Mesenchymal stem cell (in vitro differentiated cells and primary cell): Measurements from ENCODE around the gene EFHC2.

Experiments
- DNase-seq: peaks from one replicate; pipeline ENCODE4 v3.0.0-alpha.2; 2013
- H2AFZ ChIP-seq: one replicate; pipeline ENCODE4 v1.6.1; 2013; ENCODE audit warnings: low read depth, mild to moderate bottlenecking, control low read depth, inconsistent platforms, low read length, moderate library complexity
- H2AK5ac ChIP-seq: 2 replicates; pipeline ENCODE4 v1.6.1; 2013; ENCODE audit warnings: low read length, moderate library complexity, mild to moderate bottlenecking, inconsistent platforms; ENCODE audit not compliant: severe bottlenecking
- H2BK120ac ChIP-seq: one replicate; pipeline ENCODE4 v1.6.1; 2013; ENCODE audit warnings: low read depth, mild to moderate bottlenecking, inconsistent platforms, low read length, moderate library complexity
- H2BK12ac ChIP-seq, 2 experiments: one replicate each; pipeline ENCODE4 v1.6.1; 2013; ENCODE audit warnings: inconsistent platforms in 2 of 2, low read length in 2 of 2, mild to moderate bottlenecking in 2 of 2, moderate library complexity in 2 of 2, control low read depth in 1 of 2
- H2BK15ac ChIP-seq: one replicate; pipeline ENCODE4 v1.6.1; 2013; ENCODE audit warnings: mild to moderate bottlenecking, low read depth, inconsistent platforms; ENCODE audit not compliant: poor library complexity, severe bottlenecking
- H2BK5ac ChIP-seq: 2 replicates; pipeline ENCODE4 v1.6.1; 2013; ENCODE audit warnings: low read depth, mild to moderate bottlenecking, low read length, control low read depth, inconsistent platforms; ENCODE audit not compliant: poor library complexity, severe bottlenecking
- H3K14ac ChIP-seq, 2 experiments: one replicate each; pipeline ENCODE4 v1.6.1; 2013; ENCODE audit warnings: inconsistent platforms in 2 of 2, low read length in 2 of 2, control low read depth in 1 of 2, mild to moderate bottlenecking in 1 of 2, moderate library complexity in 1 of 2
- H3K18ac ChIP-seq, 2 experiments: one replicate each; pipeline ENCODE4 v1.6.1; 2013; ENCODE audit warnings: inconsistent platforms in 2 of 2, low read length in 2 of 2, control low read depth in 1 of 2, low read depth in 1 of 2, mild to moderate bottlenecking in 1 of 2
- H3K23ac ChIP-seq, 2 experiments: one replicate each; pipeline ENCODE4 v1.6.1; 2013; ENCODE audit warnings: inconsistent platforms in 2 of 2, low read length in 2 of 2, mild to moderate bottlenecking in 2 of 2, moderate library complexity in 2 of 2, control low read depth in 1 of 2
- H3K27ac ChIP-seq: 2 replicates; pipeline ENCODE4 v1.5.1; 2013; ENCODE audit warnings: mild to moderate bottlenecking, moderate library complexity, low read length, control low read depth, inconsistent platforms; ENCODE audit not compliant: poor library complexity, severe bottlenecking
- H3K27me3 ChIP-seq, 2 experiments: 2 replicates each; pipeline versions ENCODE4 v1.6.1 to v1.7.0; 2013; ENCODE audit warnings: low read length in 2 of 2, mild to moderate bottlenecking in 2 of 2, moderate library complexity in 2 of 2, control low read depth in 1 of 2, inconsistent platforms in 1 of 2; ENCODE audit not compliant: control insufficient read depth in 1 of 2, insufficient read depth in 1 of 2
- H3K36me3 ChIP-seq, 2 experiments: 2 replicates each; pipeline versions ENCODE4 v1.6.1 to v1.7.0; 2013; ENCODE audit warnings: low read length in 2 of 2, control low read depth in 1 of 2, inconsistent platforms in 1 of 2, low read depth in 1 of 2, mild to moderate bottlenecking in 1 of 2; ENCODE audit not compliant: insufficient read depth in 2 of 2, control insufficient read depth in 1 of 2
- H3K4ac ChIP-seq, 2 experiments: one replicate each; pipeline ENCODE4 v1.6.1; 2013; ENCODE audit warnings: inconsistent platforms in 2 of 2, low read length in 2 of 2, mild to moderate bottlenecking in 2 of 2, moderate library complexity in 2 of 2, control low read depth in 1 of 2, low read depth in 1 of 2
- H3K4me1 ChIP-seq: 2 replicates; pipeline ENCODE4 v1.6.1; 2013; ENCODE audit warnings: low read depth, low read length, control low read depth; ENCODE audit not compliant: control insufficient read depth, insufficient read depth
- H3K4me2 ChIP-seq: 2 replicates; pipeline ENCODE4 v1.6.1; 2013; ENCODE audit warnings: low read length, mild to moderate bottlenecking, inconsistent platforms; ENCODE audit not compliant: poor library complexity, severe bottlenecking
- H3K4me3 ChIP-seq, 2 experiments: 2 replicates each; pipeline versions ENCODE4 v1.5.1 to v1.7.0; 2013; ENCODE audit warnings: low read length in 2 of 2, mild to moderate bottlenecking in 2 of 2, control low read depth in 1 of 2, low read depth in 1 of 2; ENCODE audit not compliant: insufficient read depth in 1 of 2
- H3K79me1 ChIP-seq: replicated peaks from 2 replicates; pipeline ENCODE4 v1.6.1; 2013; ENCODE audit warnings: mild to moderate bottlenecking, control low read depth, low read length, inconsistent platforms; ENCODE audit not compliant: poor library complexity, severe bottlenecking
- H3K9ac ChIP-seq: 2 replicates; pipeline ENCODE4 v1.7.0; 2013; ENCODE audit warnings: mild to moderate bottlenecking, low read length, moderate library complexity
- H3K9me3 ChIP-seq: 2 replicates; pipeline ENCODE4 v1.7.0; 2013; ENCODE audit warnings: mild to moderate bottlenecking, low read length; ENCODE audit not compliant: control insufficient read depth
- H4K8ac ChIP-seq: one replicate; pipeline ENCODE4 v1.6.1; 2013; ENCODE audit warnings: inconsistent platforms, mild to moderate bottlenecking, low read length, moderate library complexity
- H4K91ac ChIP-seq: one replicate; pipeline ENCODE4 v1.6.1; 2013; ENCODE audit warnings: mild to moderate bottlenecking, low read length, inconsistent platforms
- WGBS: methylation state at CpG from one replicate; pipeline ENCODE4 v1.1.7; 2013; ENCODE audit warnings: mixed read lengths; 5-methylcytosine and 5-hydroxymethylcytosine counted together

The EFHC2 gene

GRCh38 chrX:44223150-44223549 is 120.3 kb downstream of the EFHC2 start:
- H2BK120ac ChIP-seq = no peak overlapping the region
- H3K9me3 ChIP-seq = no peaks in the 10 kb centered on the region
- H2BK15ac ChIP-seq = no peak overlapping the region
- H3K4me3 ChIP-seq = no peak overlapping the region
- H2BK12ac ChIP-seq = no peak overlapping the region
- no peak overlapping the region for H3K9ac ChIP-seq
- 90% methylated on average over 2 of the region's 2 CpGs for WGBS
- H3K27me3 ChIP-seq = peaks cover 0 to 6% of the 10 kb centered on the region in 2 experiments
- peak; percentile 15 for DNase-seq
- no peak overlapping the region for H3K27ac ChIP-seq
- H3K79me1 ChIP-seq = no peaks in the 10 kb centered on the region
- H4K8ac ChIP-seq = no peak overlapping the region
- no peaks in the 10 kb centered on the region for H3K36me3 ChIP-seq
- H2BK5ac ChIP-seq = no peak overlapping the region
- H3K23ac ChIP-seq = no peak overlapping the region
- H3K4me1 ChIP-seq = no peaks in the 10 kb centered on the region
- H2AFZ ChIP-seq = no peak overlapping the region
- H3K4ac ChIP-seq = no peak overlapping the region
- no peak overlapping the region for H3K14ac ChIP-seq
- H2AK5ac ChIP-seq = no peak overlapping the region
- no peak overlapping the region for H3K18ac ChIP-seq
- no peak overlapping the region for H3K4me2 ChIP-seq
- no peak overlapping the region for H4K91ac ChIP-seq

- Histone ChIP-seq H2BK120ac (no peak overlapping the region), H2BK15ac (no peak overlapping the region), H3K18ac (no peak overlapping the region), H3K4me3 (no peak overlapping the region), H4K8ac (no peak overlapping the region), H2AFZ (no peak overlapping the region), H3K14ac (no peak overlapping the region), H3K23ac (no peak overlapping the region), H3K4ac (no peak overlapping the region), H3K4me1 (no peaks in the 10 kb centered on the region), H3K27me3 (no peaks in the 10 kb centered on the region), H3K36me3 (no peaks in the 10 kb centered on the region), H3K79me1 (no peaks in the 10 kb centered on the region), H3K9ac (no peak overlapping the region), H3K9me3 (no peaks in the 10 kb centered on the region), H2AK5ac (no peak overlapping the region), H3K4me2 (no peak overlapping the region), H3K27ac (no peak overlapping the region), H2BK12ac (no peak overlapping the region), H4K91ac (no peak overlapping the region), H2BK5ac (no peak overlapping the region)
- no peak for DNase-seq
- no CpG with 5 or more reads among the region's 3 CpGs for WGBS
Measured at GRCh38 chrX:44218465-44218864, 125.0 kb downstream of the EFHC2 start.

- H3K27ac ChIP-seq = no peak overlapping the region
- no peak overlapping the region for H2BK120ac ChIP-seq
- no peak overlapping the region for H3K4me2 ChIP-seq
- DNase-seq = no peak
- H2AK5ac ChIP-seq = no peak overlapping the region
- no peaks in the 10 kb centered on the region for H3K9me3 ChIP-seq
- H3K4ac ChIP-seq = no peak overlapping the region
- no peak overlapping the region for H4K8ac ChIP-seq
- H3K79me1 ChIP-seq = no peaks in the 10 kb centered on the region
- H3K9ac ChIP-seq = no peak overlapping the region
- no peak overlapping the region for H3K23ac ChIP-seq
- no peaks in the 10 kb centered on the region for H3K4me1 ChIP-seq
- H3K14ac ChIP-seq = no peak overlapping the region
- H2BK12ac ChIP-seq = no peak overlapping the region
- no peak overlapping the region for H4K91ac ChIP-seq
- H3K27me3 ChIP-seq = no peaks in the 10 kb centered on the region
- no peaks in the 10 kb centered on the region for H3K36me3 ChIP-seq
- H3K4me3 ChIP-seq = no peak overlapping the region
- H2BK15ac ChIP-seq = no peak overlapping the region
- H2BK5ac ChIP-seq = no peak overlapping the region
- 55% methylated on average over 2 of the region's 3 CpGs for WGBS
- H2AFZ ChIP-seq = no peak overlapping the region
- no peak overlapping the region for H3K18ac ChIP-seq
Measured at GRCh38 chrX:44216171-44216570, 127.3 kb downstream of the EFHC2 start.

GRCh38 chrX:44203791-44204190 is 139.7 kb downstream of the EFHC2 start:
- Histone ChIP-seq H2BK5ac (no peak overlapping the region), H3K27me3 (peaks cover 0 to 20% of the 10 kb centered on the region in 2 experiments), H4K91ac (no peak overlapping the region), H3K4me2 (no peak overlapping the region), H2BK15ac (no peak overlapping the region), H4K8ac (no peak overlapping the region), H2BK12ac (no peak overlapping the region), H3K4me1 (no peaks in the 10 kb centered on the region), H3K23ac (no peak overlapping the region), H3K4me3 (no peak overlapping the region), H3K14ac (no peak overlapping the region), H3K9me3 (no peaks in the 10 kb centered on the region), H3K79me1 (no peaks in the 10 kb centered on the region), H3K4ac (no peak overlapping the region), H2AK5ac (no peak overlapping the region), H3K9ac (no peak overlapping the region), H3K27ac (no peak overlapping the region), H3K36me3 (no peaks in the 10 kb centered on the region), H3K18ac (no peak overlapping the region), H2AFZ (no peak overlapping the region), H2BK120ac (no peak overlapping the region)
- WGBS = 94% methylated on average over 1 of the region's 1 CpG
- no peak for DNase-seq
